ENCODE results near the gene EFHC1.

EFHC1 gene

GRCh38 chr6:52573295-52573694, 153.2 kb downstream of the EFHC1 start:
- peak; percentile 58 for DNase-seq (ENCODE audit: insufficient read length, low spot score)
- no peak for FAIRE-seq
